ENCODE results near the gene GFPT2.
"Not testable (repeated sequence)": the region's sequence is repeated elsewhere in the genome, so short reads cannot be mapped to it uniquely, and the experiment has no call there.

GFPT2 gene

GRCh38 chr5:180304431-180305375 is 48.4 kb downstream of the GFPT2 start:
- no peak for DNase-seq (ENCODE audit: low read depth)

GRCh38 chr5:180304016-180304292 is 49.2 kb downstream of the GFPT2 start:
- DNase-seq (ENCODE audit: low read depth), result no peak

GRCh38 chr5:180303226-180304015 is 49.7 kb downstream of the GFPT2 start:
- DNase-seq (ENCODE audit: low read depth), result no peak

GRCh38 chr5:180302256-180302655 is 50.9 kb downstream of the GFPT2 start:
- no peak for DNase-seq (ENCODE audit: low read depth)

GRCh38 chr5:180301253-180301652 is 51.9 kb downstream of the GFPT2 start:
- DNase-seq (ENCODE audit: low read depth), result no peak

GRCh38 chr5:180299526-180299925 is 53.6 kb downstream of the GFPT2 start:
- no peak for DNase-seq (ENCODE audit: low read depth)

- not testable (repeated sequence) for DNase-seq (ENCODE audit: low read depth)
Observed at GRCh38 chr5:180299014-180299413, 54.1 kb downstream of the GFPT2 start.

- DNase-seq (ENCODE audit: low read depth), result no peak
Observed at GRCh38 chr5:180297587-180298282, 55.4 kb downstream of the GFPT2 start.

- DNase-seq (ENCODE audit: low read depth), result no peak
Observed at GRCh38 chr5:180296771-180297170, 56.4 kb downstream of the GFPT2 start.

GRCh38 chr5:180294913-180295555 is 58.1 kb downstream of the GFPT2 start:
- DNase-seq (ENCODE audit: low read depth), result no peak

- no peak for DNase-seq (ENCODE audit: low read depth)
Observed at GRCh38 chr5:180294411-180294810, 58.7 kb downstream of the GFPT2 start.

- peak; percentile 75 for DNase-seq (ENCODE audit: low read depth)
Observed at GRCh38 chr5:180291943-180292831, 60.9 kb downstream of the GFPT2 start, which contains the start of gene MAPK9. TSS of gene MAPK9 (minus strand) at chr5:180292083. CDS start at chr5:180280561, 11,522 bp downstream.

GRCh38 chr5:180291234-180291940 is 61.7 kb downstream of the GFPT2 start:
- DNase-seq (ENCODE audit: low read depth), result no peak

- no peak for DNase-seq (ENCODE audit: low read depth)
Observed at GRCh38 chr5:180290568-180291233, 62.4 kb downstream of the GFPT2 start.

GRCh38 chr5:180289966-180290365 is 63.2 kb downstream of the GFPT2 start:
- no peak for DNase-seq (ENCODE audit: low read depth)

GRCh38 chr5:180289433-180289832 is 63.7 kb downstream of the GFPT2 start:
- DNase-seq (ENCODE audit: low read depth), result no peak

- DNase-seq (ENCODE audit: low read depth), result no peak
Observed at GRCh38 chr5:180287868-180288267, 65.3 kb downstream of the GFPT2 start.

GRCh38 chr5:180287404-180287803 is 65.7 kb downstream of the GFPT2 start:
- DNase-seq (ENCODE audit: low read depth), result no peak

GRCh38 chr5:180284149-180284548 is 69.0 kb downstream of the GFPT2 start:
- no peak for DNase-seq (ENCODE audit: low read depth)
